CD4-positive, CD25-positive, alpha-beta regulatory T cell (primary cell): ENCODE data around the gene LCN2. TPM values are rescaled to one million over a fixed set of nuclear protein-coding genes. Genes with fewer than 3 reads are reported as not detected.

ENCODE experiments used
- ATAC-seq, 2 donors: fragments of 150-1000 bp; cut with Tn5 transposase; one replicate each; pipeline ENCODE4 v1.10.0; 2021; ENCODE audit warnings: low read depth in 2 of 2, moderate number of reproducible peaks in 2 of 2, moderate library complexity in 1 of 2
- DNase-seq, 3 donors: peaks; one replicate each; pipeline versions ENCODE4 v3.0.0 to v3.0.0-alpha.2; 2012 to 2022; ENCODE audit warnings: mixed read lengths in 1 of 3
- H3K27ac ChIP-seq: one replicate; pipeline ENCODE4 v1.7.0; 2013; ENCODE audit warnings: mild to moderate bottlenecking, low read length; ENCODE audit not compliant: insufficient read depth, poor library complexity, severe bottlenecking
- H3K27me3 ChIP-seq: one replicate; pipeline ENCODE4 v1.7.0; 2013; ENCODE audit warnings: low read length; ENCODE audit not compliant: control insufficient read depth, insufficient read depth
- H3K36me3 ChIP-seq: one replicate; pipeline ENCODE4 v1.7.0; 2013; ENCODE audit warnings: mild to moderate bottlenecking, low read length, moderate library complexity; ENCODE audit not compliant: control insufficient read depth, insufficient read depth
- H3K4me1 ChIP-seq: 2 replicates; pipeline ENCODE4 v1.7.0; 2013; ENCODE audit warnings: mild to moderate bottlenecking, low read length; ENCODE audit not compliant: insufficient read depth, control insufficient read depth, poor library complexity, severe bottlenecking
- H3K4me3 ChIP-seq: one replicate; pipeline ENCODE4 v1.7.0; 2013; ENCODE audit warnings: low read depth, mild to moderate bottlenecking, low read length, moderate library complexity
- H3K9me3 ChIP-seq, 2 experiments: 1 replicate in 1 of 2; 2 replicates in 1 of 2; pipeline ENCODE4 v1.7.0; 2013; ENCODE audit warnings: low read length in 2 of 2, mild to moderate bottlenecking in 1 of 2, moderate library complexity in 1 of 2; ENCODE audit not compliant: control insufficient read depth in 2 of 2
- H3K27ac Mint-ChIP-seq, 3 donors: one replicate each; pipeline ENCODE4 v1.8.0; 2020 to 2022; ENCODE audit warnings: mild to moderate bottlenecking in 3 of 3, mixed read lengths in 3 of 3, moderate library complexity in 2 of 3
- H3K27me3 Mint-ChIP-seq: one replicate; pipeline ENCODE4 v1.8.0; 2022; ENCODE audit warnings: mild to moderate bottlenecking, mixed read lengths
- H3K36me3 Mint-ChIP-seq: one replicate; pipeline ENCODE4 v1.8.0; 2020; ENCODE audit warnings: mixed read lengths
- H3K4me1 Mint-ChIP-seq, 4 donors: one replicate each; pipeline ENCODE4 v1.8.0; 2020 to 2022; ENCODE audit warnings: mixed read lengths in 4 of 4, mild to moderate bottlenecking in 1 of 4
- H3K4me3 Mint-ChIP-seq, 4 donors: one replicate each; pipeline ENCODE4 v1.8.0; 2020 to 2022; ENCODE audit warnings: mild to moderate bottlenecking in 4 of 4, mixed read lengths in 4 of 4, moderate library complexity in 3 of 4
- H3K9me3 Mint-ChIP-seq, 7 donors: one replicate each; pipeline ENCODE4 v1.8.0; 2020 to 2022; ENCODE audit warnings: mixed read lengths in 7 of 7, mild to moderate bottlenecking in 3 of 7, moderate library complexity in 2 of 7
- polyA plus RNA-seq, 4 donors: library from polyadenylated mRNA; unstranded; fragments of 300-500 nt; fragmentation: Illumina TruSeq; gene quantifications; one replicate each; pipeline ENCODE4 v1.2.3, GENCODE V29; 2021
- total RNA-seq: library from RNA; stranded (reverse); gene quantifications from one replicate; pipeline ENCODE4 v1.2.3, GENCODE V29; 2022

LCN2 gene
- total and polyA plus RNA-seq, 5 donors from 2014 or later, result 0.94 TPM; not detected in 4

- H3K36me3 ChIP-seq, result no peaks in the 10 kb centered on the region
- H3K36me3 Mint-ChIP-seq, result no peaks in the 10 kb centered on the region
- H3K4me1 ChIP-seq, result peaks cover under 1% of the 10 kb centered on the region
- no peak for ATAC-seq
- H3K27ac ChIP-seq, result no peak overlapping the region
- H3K4me3 ChIP-seq, result no peak overlapping the region
- H3K9me3 ChIP-seq, result no peaks in the 10 kb centered on the region
- H3K4me3 Mint-ChIP-seq, result no peak overlapping the region
- peaks cover 41% of the 10 kb centered on the region for H3K27me3 Mint-ChIP-seq
- no peaks in the 10 kb centered on the region for H3K27me3 ChIP-seq
- peaks cover 2 to 11% (median 8%) of the 10 kb centered on the region in 4 donors for H3K4me1 Mint-ChIP-seq
- no peak for DNase-seq
- peaks cover 0 to 1% (median 0%) of the 10 kb centered on the region in 7 donors for H3K9me3 Mint-ChIP-seq
- no peak overlapping the region for H3K27ac Mint-ChIP-seq
Measured at GRCh38 chr9:128136816-128137793, 12.1 kb upstream of the LCN2 start.

- peaks cover 7% of the 10 kb centered on the region for H3K4me1 ChIP-seq
- no peak overlapping the region for H3K27ac Mint-ChIP-seq
- no peak overlapping the region for H3K27ac ChIP-seq
- no peak overlapping the region for H3K4me3 ChIP-seq
- H3K27me3 ChIP-seq, result no peaks in the 10 kb centered on the region
- no peaks in the 10 kb centered on the region for H3K36me3 Mint-ChIP-seq
- ATAC-seq (no peak), DNase-seq (no peak)
- H3K36me3 ChIP-seq, result no peaks in the 10 kb centered on the region
- H3K9me3 ChIP-seq, result no peaks in the 10 kb centered on the region
- peaks cover 0 to 1% (median 0%) of the 10 kb centered on the region in 7 donors for H3K9me3 Mint-ChIP-seq
- H3K4me1 Mint-ChIP-seq, result peaks cover 2 to 13% (median 11%) of the 10 kb centered on the region in 4 donors
- no peak overlapping the region for H3K4me3 Mint-ChIP-seq
- H3K27me3 Mint-ChIP-seq, result peaks cover 33% of the 10 kb centered on the region
Measured at GRCh38 chr9:128138001-128138400, 11.3 kb upstream of the LCN2 start.

GRCh38 chr9:128139621-128140020 lies 9.6 kb upstream of the LCN2 start:
- Histone ChIP-seq H3K27me3 (no peaks in the 10 kb centered on the region), H3K36me3 (no peaks in the 10 kb centered on the region), H3K4me1 (peaks cover 7% of the 10 kb centered on the region), H3K27ac (no peak overlapping the region), H3K4me3 (no peak overlapping the region), H3K9me3 (no peaks in the 10 kb centered on the region)
- DNase-seq, result no peak
- Mint-ChIP-seq H3K9me3 (no peaks in the 10 kb centered on the region), H3K36me3 (no peaks in the 10 kb centered on the region), H3K27ac (no peak overlapping the region), H3K4me1 (peaks cover 2 to 16% (median 7%) of the 10 kb centered on the region in 4 donors), H3K27me3 (peaks cover 17% of the 10 kb centered on the region), H3K4me3 (no peak overlapping the region)
- no peak for ATAC-seq

- H3K36me3 ChIP-seq, result no peaks in the 10 kb centered on the region
- H3K36me3 Mint-ChIP-seq, result no peaks in the 10 kb centered on the region
- H3K4me1 ChIP-seq, result peaks cover 7% of the 10 kb centered on the region
- no peak overlapping the region for H3K27ac ChIP-seq
- H3K27me3 ChIP-seq, result no peaks in the 10 kb centered on the region
- peak overlapping the region in 1 of 3 donors; percentile 28 for H3K27ac Mint-ChIP-seq
- H3K4me3 Mint-ChIP-seq, result no peak overlapping the region
- no peaks in the 10 kb centered on the region for H3K9me3 ChIP-seq
- H3K9me3 Mint-ChIP-seq, result peaks cover 0 to 1% (median 0%) of the 10 kb centered on the region in 7 donors
- H3K4me1 Mint-ChIP-seq, result peaks cover 2 to 16% (median 5%) of the 10 kb centered on the region in 4 donors
- no peak overlapping the region for H3K4me3 ChIP-seq
- DNase-seq, result no peak
- peaks cover 7% of the 10 kb centered on the region for H3K27me3 Mint-ChIP-seq
- no peak for ATAC-seq
Measured at GRCh38 chr9:128141604-128142003, 7.6 kb upstream of the LCN2 start.

- H3K27me3 Mint-ChIP-seq, result peaks cover 4% of the 10 kb centered on the region
- peak overlapping the region in 2 of 3 donors; percentile 2 to 28 for H3K27ac Mint-ChIP-seq
Measured at GRCh38 chr9:128142061-128142460, 7.2 kb upstream of the LCN2 start.

GRCh38 chr9:128142596-128142995 lies 6.7 kb upstream of the LCN2 start:
- no peak overlapping the region for H3K27ac ChIP-seq
- no peaks in the 10 kb centered on the region for H3K36me3 ChIP-seq
- H3K9me3 ChIP-seq, result no peaks in the 10 kb centered on the region
- no peaks in the 10 kb centered on the region for H3K27me3 ChIP-seq
- DNase-seq (no peak), ATAC-seq (no peak)
- Mint-ChIP-seq H3K9me3 (peaks cover 0 to 1% (median 0%) of the 10 kb centered on the region in 7 donors), H3K4me3 (no peak overlapping the region), H3K27me3 (no peaks in the 10 kb centered on the region), H3K36me3 (no peaks in the 10 kb centered on the region), H3K4me1 (peaks cover 2 to 16% (median 5%) of the 10 kb centered on the region in 4 donors), H3K27ac (no peak overlapping the region)
- H3K4me3 ChIP-seq, result no peak overlapping the region
- H3K4me1 ChIP-seq, result peaks cover 7% of the 10 kb centered on the region

More at GRCh38 chr9:128142061-128142460, 7.2 kb upstream of the LCN2 start:
- H3K27me3 ChIP-seq, result no peaks in the 10 kb centered on the region
- H3K4me3 ChIP-seq, result no peak overlapping the region
- H3K4me1 ChIP-seq, result peaks cover 7% of the 10 kb centered on the region
- Mint-ChIP-seq H3K9me3 (peaks cover 0 to 1% (median 0%) of the 10 kb centered on the region in 7 donors), H3K4me3 (peak overlapping the region in 2 of 4 donors; percentile 67 to 73), H3K4me1 (peaks cover 2 to 16% (median 5%) of the 10 kb centered on the region in 4 donors), H3K36me3 (no peaks in the 10 kb centered on the region)
- no peaks in the 10 kb centered on the region for H3K36me3 ChIP-seq
- DNase-seq (peak in 1 of 3 donors; percentile 89), ATAC-seq (peak; percentile 53 to 79)
- H3K27ac ChIP-seq, result no peak overlapping the region
- H3K9me3 ChIP-seq, result no peaks in the 10 kb centered on the region

- no peaks in the 10 kb centered on the region for H3K36me3 ChIP-seq
- H3K4me1 ChIP-seq, result peaks cover 7% of the 10 kb centered on the region
- H3K27me3 Mint-ChIP-seq, result no peaks in the 10 kb centered on the region
- no peaks in the 10 kb centered on the region for H3K9me3 ChIP-seq
- H3K27me3 ChIP-seq, result no peaks in the 10 kb centered on the region
- H3K9me3 Mint-ChIP-seq, result peaks cover 0 to 1% (median 0%) of the 10 kb centered on the region in 7 donors
- H3K27ac Mint-ChIP-seq, result peak overlapping the region in 1 of 3 donors; percentile 53
- H3K36me3 Mint-ChIP-seq, result no peaks in the 10 kb centered on the region
- DNase-seq (no peak), ATAC-seq (no peak)
- H3K4me3 ChIP-seq, result no peak overlapping the region
- no peak overlapping the region for H3K27ac ChIP-seq
- peaks cover 2 to 16% (median 5%) of the 10 kb centered on the region in 4 donors for H3K4me1 Mint-ChIP-seq
- no peak overlapping the region for H3K4me3 Mint-ChIP-seq
Measured at GRCh38 chr9:128143525-128144238, 5.6 kb upstream of the LCN2 start.
